HepG2 (cell line): Measurements from ENCODE around the gene TLX3. TPM values are rescaled to one million over a fixed set of nuclear protein-coding genes. Genes with fewer than 3 reads are reported as not detected.

ENCODE experiments used
- ATAC-seq: fragments of 200-7000 bp; cut with Tn5 transposase; 3 replicates; pipeline ENCODE4 v1.9.1; 2020; ENCODE audit warnings: mild to moderate bottlenecking, moderate library complexity
- BruUV-seq: library from RNA; stranded (reverse); fragments of 400-500 nt; replicated peaks from 2 replicates; lab custom pipeline; 2021; lab: Mats Ljungman, UMichigan
- CTCF ChIA-PET: fragments of 300-600 bp; formaldehyde crosslinking; extraction: SDS; loops from one replicate; lab custom pipeline; 2021; ENCODE audit warnings: low total read pairs, inconsistent platforms, low intra/inter-chr PET ratio; lab: Yijun Ruan, JAX
- POLR2A ChIA-PET: fragments of 350-600 bp; sonication (Branson Sonifier 250); formaldehyde crosslinking; loops from one replicate; lab custom pipeline; 2020; ENCODE audit warnings: antibody characterized with exemption, inconsistent platforms; lab: Yijun Ruan, JAX
- DNase-seq: peaks from one replicate; pipeline ENCODE4 v3.0.0-alpha.2; 2015; ENCODE audit warnings: low spot score
- FAIRE-seq: peaks from 3 replicates; lab custom pipeline; 2011; peaks lifted over from hg19 to GRCh38; lab: Jason Lieb, UNC
- H2AFZ ChIP-seq: one replicate; pipeline ENCODE4 v1.6.1; 2011; ENCODE audit warnings: low read length, inconsistent platforms
- H3K27ac ChIP-seq: fragments of 300-600 bp; 3 replicates; pipeline ENCODE4 v1.8.0; 2011; ENCODE audit warnings: mixed run types, mild to moderate bottlenecking, mixed read lengths, low read length, inconsistent platforms; ENCODE audit not compliant: insufficient read depth; ENCODE audit errors: extremely low read length
- H3K27me3 ChIP-seq, 2 experiments: fragments of 200-600 bp in 1 of 2; 2 replicates in 1 of 2; 3 replicates in 1 of 2; pipeline versions ENCODE4 v1.6.0 to v1.8.0; 2011; ENCODE audit warnings: low read length in 2 of 2, mild to moderate bottlenecking in 2 of 2, moderate library complexity in 2 of 2, inconsistent platforms in 1 of 2; ENCODE audit not compliant: insufficient read depth in 2 of 2, control insufficient read depth in 1 of 2
- H3K36me3 ChIP-seq, 2 experiments: fragments of 200-600 bp in 1 of 2; replicated peaks in 1 of 2; 2 replicates in 1 of 2; 3 replicates in 1 of 2; pipeline versions ENCODE4 v1.5.1 to v1.8.0; 2011; ENCODE audit warnings: low read length in 2 of 2, inconsistent platforms in 1 of 2; ENCODE audit not compliant: insufficient read depth in 2 of 2, control insufficient read depth in 1 of 2
- H3K4me1 ChIP-seq: 2 replicates; pipeline ENCODE4 v1.5.1; 2012; ENCODE audit warnings: low read length, inconsistent platforms; ENCODE audit not compliant: insufficient read depth
- H3K4me2 ChIP-seq: 2 replicates; pipeline ENCODE4 v1.6.0; 2011; ENCODE audit warnings: low read depth, low read length, inconsistent platforms
- H3K4me3 ChIP-seq, 3 experiments: fragments of 200-600 bp in 1 of 3; sonication (generic), shearing (Covaris generic) in 1 of 3; replicated peaks in 1 of 3; 2 replicates each; pipeline ENCODE4 v1.5.1; 2011 to 2016; ENCODE audit warnings: low read length in 3 of 3, inconsistent platforms in 2 of 3, low read depth in 2 of 3, mild to moderate bottlenecking in 2 of 3, control low read depth in 1 of 3, mixed read lengths in 1 of 3; ENCODE audit not compliant: insufficient read depth in 1 of 3
- H3K79me2 ChIP-seq: one replicate; pipeline ENCODE4 v1.6.1; 2011; ENCODE audit warnings: low read length, inconsistent platforms; ENCODE audit not compliant: insufficient read depth
- H3K9ac ChIP-seq: 2 replicates; pipeline ENCODE4 v1.6.0; 2011; ENCODE audit warnings: mild to moderate bottlenecking, low read depth, low read length, inconsistent platforms; ENCODE audit not compliant: insufficient read depth
- H3K9me3 ChIP-seq: 2 replicates; pipeline ENCODE4 v1.5.1; 2012; ENCODE audit warnings: mild to moderate bottlenecking, low read length
- H4K20me1 ChIP-seq: 2 replicates; pipeline ENCODE4 v1.6.0; 2011; ENCODE audit warnings: inconsistent platforms, mild to moderate bottlenecking, low read length, moderate library complexity; ENCODE audit not compliant: insufficient read depth
- CREB1 ChIP-seq, 2 experiments: fragments of 450-650 bp in 1 of 2; IDR thresholded peaks; 2 replicates each; pipeline ENCODE4 v1.6.1; 2016 to 2017; ENCODE audit warnings: control low read depth in 1 of 2, mild to moderate bottlenecking in 1 of 2, missing compliant biosample characterization in 1 of 2, missing genetic modification characterization in 1 of 2
- DR1 ChIP-seq: sonication (generic); formaldehyde crosslinking; IDR thresholded peaks from 2 replicates; pipeline ENCODE4 v1.8.0; 2021; ENCODE audit warnings: mild to moderate bottlenecking, missing genetic modification reagents, inconsistent platforms
- FOSL1 ChIP-seq: sonication (generic); formaldehyde crosslinking; IDR thresholded peaks from 2 replicates; pipeline ENCODE4 v1.9.0; 2021; ENCODE audit warnings: missing genetic modification reagents, borderline replicate concordance
- REPIN1 ChIP-seq: sonication (generic); formaldehyde crosslinking; IDR thresholded peaks from 2 replicates; pipeline ENCODE4 v1.8.0; 2022; ENCODE audit warnings: missing genetic modification reagents, low read depth, mild to moderate bottlenecking, borderline replicate concordance
- SATB2 ChIP-seq: sonication (generic); formaldehyde crosslinking; IDR thresholded peaks from 2 replicates; pipeline ENCODE4 v1.5.0; 2020; ENCODE audit warnings: missing genetic modification reagents
- SIX1 ChIP-seq: sonication (generic); formaldehyde crosslinking; IDR thresholded peaks from 2 replicates; pipeline ENCODE4 v1.4.0; 2020; ENCODE audit warnings: missing genetic modification reagents, borderline replicate concordance
- ZMAT3 ChIP-seq: sonication (generic); formaldehyde crosslinking; conservative IDR thresholded peaks from 2 replicates; pipeline ENCODE4 v1.7.0; 2021; ENCODE audit warnings: missing genetic modification reagents
- ZNF547 ChIP-seq: sonication (generic); formaldehyde crosslinking; IDR thresholded peaks from 2 replicates; pipeline ENCODE4 v1.5.1; 2020; ENCODE audit warnings: mild to moderate bottlenecking, missing genetic modification reagents
- ZNF672 ChIP-seq: sonication (generic); formaldehyde crosslinking; IDR thresholded peaks from 2 replicates; pipeline ENCODE4 v1.8.1; 2022; ENCODE audit warnings: missing genetic modification reagents
- ZNF816 ChIP-seq: sonication (generic); formaldehyde crosslinking; IDR thresholded peaks from 2 replicates; pipeline ENCODE4 v1.8.0; 2022; ENCODE audit warnings: missing genetic modification reagents, mild to moderate bottlenecking, borderline replicate concordance
- ZSCAN29 ChIP-seq: sonication (generic); formaldehyde crosslinking; conservative IDR thresholded peaks from 2 replicates; pipeline ENCODE4 v1.4.0; 2020; ENCODE audit warnings: mild to moderate bottlenecking, missing genetic modification reagents
- WGBS: methylation state at CpG from one replicate; pipeline ENCODE4 v1.1.6; 2017; ENCODE audit warnings: low lambda C conversion rate; 5-methylcytosine and 5-hydroxymethylcytosine counted together
- in situ Hi-C: cut with HindIII; loops from 2 replicates; pipeline ENCODE4 v1.10.0; 2017; ENCODE audit warnings: low pct_unique_long_range_greater_than_20kb; ENCODE audit not compliant: extremely low pct_ligation_motif_present
- intact Hi-C: fragments of 100-400 bp; cut with micrococcal nuclease; formaldehyde crosslinking; loops from one replicate; pipeline ENCODE4 v1.10.0; 2022; ENCODE audit not compliant: unreplicated experiment
- polyA plus RNA-seq, 8 experiments: library from polyadenylated mRNA; depleted of rRNA in 3 of 8; stranded (reverse) in 7 of 8; unstranded in 1 of 8; fragments of >200 nt; fragmentation: Illumina TruSeq in 4 of 8; extraction: Trizol in 4 of 8; gene quantifications; 2 replicates each; pipeline versions ENCODE4 v1.2.1 to v1.2.3, GENCODE V29; 2011 to 2016; ENCODE audit warnings: low read depth in 4 of 8, missing spikeins in 1 of 8, mixed read lengths in 1 of 8; ENCODE audit not compliant: insufficient read depth in 1 of 8
- total RNA-seq, 5 experiments: library from RNA; depleted of rRNA; stranded (reverse); fragments of >200 nt; fragmentation: Illumina TruSeq; extraction: Trizol; gene quantifications; 2 replicates each; pipeline ENCODE4 v1.2.3, GENCODE V29; 2016; ENCODE audit warnings: low read depth in 1 of 5
- TF ChIP-seq, protein P1 (sequence below): sonication (generic); formaldehyde crosslinking; IDR thresholded peaks from 2 replicates; pipeline ENCODE4 v1.4.0; 2020; ENCODE audit warnings: missing genetic modification reagents, borderline replicate concordance
- TF ChIP-seq, protein P2 (sequence below): sonication (generic); formaldehyde crosslinking; conservative IDR thresholded peaks from 2 replicates; pipeline ENCODE4 v1.4.0; 2020; ENCODE audit warnings: missing genetic modification reagents
- TF ChIP-seq, protein P3 (sequence below): sonication (generic); formaldehyde crosslinking; IDR thresholded peaks from 2 replicates; pipeline ENCODE4 v1.4.0; 2020; ENCODE audit warnings: mild to moderate bottlenecking, low read depth, missing genetic modification reagents
- TF ChIP-seq, protein P4 (sequence below): sonication (generic); formaldehyde crosslinking; IDR thresholded peaks from 2 replicates; pipeline ENCODE4 v1.5.0; 2020; ENCODE audit warnings: missing genetic modification reagents

The TLX3 gene
- total and polyA plus RNA-seq, 2 of the 13 experiments (the other 11 are each of a cell fraction or from before 2014, with no cell fraction given) = not detected

DNA sequence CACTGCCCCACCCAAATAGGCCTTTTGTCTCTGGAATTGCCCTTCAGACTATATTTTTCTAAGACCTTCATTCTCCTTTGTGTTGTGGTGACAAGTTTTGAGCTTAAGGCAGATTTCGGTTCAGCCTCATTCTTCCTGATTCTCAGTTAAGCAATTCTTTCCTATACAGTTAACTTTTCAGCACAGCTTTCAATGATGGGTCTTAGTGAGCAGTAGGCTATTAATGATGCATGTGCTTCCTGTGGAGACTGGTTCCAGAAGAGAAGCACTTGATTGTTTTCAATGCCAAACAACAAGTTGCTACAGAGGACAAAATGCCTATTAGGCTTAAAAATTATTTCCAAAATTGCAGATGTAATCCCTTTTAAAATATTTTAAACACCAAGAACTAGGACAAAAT lies 47.7 kb upstream of the TLX3 start (continued):
- no peak for TF ChIP-seq SATB2 (CRISPR knock-in tag)
- TF ChIP-seq, protein P1, sequence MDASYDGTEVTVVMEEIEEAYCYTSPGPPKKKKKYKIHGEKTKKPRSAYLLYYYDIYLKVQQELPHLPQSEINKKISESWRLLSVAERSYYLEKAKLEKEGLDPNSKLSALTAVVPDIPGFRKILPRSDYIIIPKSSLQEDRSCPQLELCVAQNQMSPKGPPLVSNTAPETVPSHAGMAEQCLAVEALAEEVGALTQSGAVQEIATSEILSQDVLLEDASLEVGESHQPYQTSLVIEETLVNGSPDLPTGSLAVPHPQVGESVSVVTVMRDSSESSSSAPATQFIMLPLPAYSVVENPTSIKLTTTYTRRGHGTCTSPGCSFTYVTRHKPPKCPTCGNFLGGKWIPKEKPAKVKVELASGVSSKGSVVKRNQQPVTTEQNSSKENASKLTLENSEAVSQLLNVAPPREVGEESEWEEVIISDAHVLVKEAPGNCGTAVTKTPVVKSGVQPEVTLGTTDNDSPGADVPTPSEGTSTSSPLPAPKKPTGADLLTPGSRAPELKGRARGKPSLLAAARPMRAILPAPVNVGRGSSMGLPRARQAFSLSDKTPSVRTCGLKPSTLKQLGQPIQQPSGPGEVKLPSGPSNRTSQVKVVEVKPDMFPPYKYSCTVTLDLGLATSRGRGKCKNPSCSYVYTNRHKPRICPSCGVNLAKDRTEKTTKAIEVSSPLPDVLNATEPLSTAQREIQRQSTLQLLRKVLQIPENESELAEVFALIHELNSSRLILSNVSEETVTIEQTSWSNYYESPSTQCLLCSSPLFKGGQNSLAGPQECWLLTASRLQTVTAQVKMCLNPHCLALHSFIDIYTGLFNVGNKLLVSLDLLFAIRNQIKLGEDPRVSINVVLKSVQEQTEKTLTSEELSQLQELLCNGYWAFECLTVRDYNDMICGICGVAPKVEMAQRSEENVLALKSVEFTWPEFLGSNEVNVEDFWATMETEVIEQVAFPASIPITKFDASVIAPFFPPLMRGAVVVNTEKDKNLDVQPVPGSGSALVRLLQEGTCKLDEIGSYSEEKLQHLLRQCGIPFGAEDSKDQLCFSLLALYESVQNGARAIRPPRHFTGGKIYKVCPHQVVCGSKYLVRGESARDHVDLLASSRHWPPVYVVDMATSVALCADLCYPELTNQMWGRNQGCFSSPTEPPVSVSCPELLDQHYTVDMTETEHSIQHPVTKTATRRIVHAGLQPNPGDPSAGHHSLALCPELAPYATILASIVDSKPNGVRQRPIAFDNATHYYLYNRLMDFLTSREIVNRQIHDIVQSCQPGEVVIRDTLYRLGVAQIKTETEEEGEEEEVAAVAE = no peak
- no peak for TF ChIP-seq ZNF816 (CRISPR knock-in tag)

DNA sequence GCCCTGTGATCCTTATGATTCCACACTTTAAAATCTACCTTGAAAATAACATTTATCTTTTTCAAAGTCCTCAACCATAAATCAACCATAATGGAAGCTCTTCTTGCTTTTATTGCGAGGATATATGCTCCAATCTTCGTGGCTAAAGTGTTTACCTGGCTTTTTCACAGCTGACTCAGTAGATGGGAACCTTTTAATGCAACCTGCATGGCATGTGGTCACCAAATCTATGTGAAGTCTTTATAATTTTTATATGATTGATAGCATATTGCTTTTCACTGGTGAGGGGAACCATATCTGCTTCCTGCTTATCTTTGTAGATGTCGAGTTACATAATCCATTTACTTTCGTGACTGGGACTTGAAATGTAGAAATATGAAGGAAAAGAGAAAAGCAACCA lies 47.1 kb upstream of the TLX3 start:
- ATAC-seq (no peak), DNase-seq (no peak), FAIRE-seq (no peak)
- Histone ChIP-seq H3K4me1 (no peaks in the 10 kb centered on the region), H3K9ac (no peak overlapping the region), H3K4me2 (no peak overlapping the region), H4K20me1 (no peaks in the 10 kb centered on the region), H3K27me3 (no peaks in the 10 kb centered on the region), H3K27ac (no peak overlapping the region), H3K79me2 (no peaks in the 10 kb centered on the region), H3K36me3 (no peaks in the 10 kb centered on the region), H2AFZ (no peak overlapping the region), H3K9me3 (no peaks in the 10 kb centered on the region), H3K4me3 (no peak overlapping the region)
- in situ Hi-C loops = no loop called here
- intact Hi-C loops = no loop called here
- ChIA-PET CTCF (no interaction called here), POLR2A (no interaction called here)
- WGBS = 3% methylated on average over 4 of the region's 4 CpGs
- BruUV-seq = no TSS peak
- no peak for TF ChIP-seq ZMAT3 (CRISPR knock-in tag)
- no peak for TF ChIP-seq CREB1 (IDR thresholded peaks at IDR 0.05)
- no peak for TF ChIP-seq CREB1 (CRISPR knock-in tag; IDR thresholded peaks at IDR 0.05)
- no peak for TF ChIP-seq REPIN1
- no peak for TF ChIP-seq FOSL1 (CRISPR knock-in tag)
- TF ChIP-seq ZNF547 (CRISPR knock-in tag) = no peak
- no peak for TF ChIP-seq ZNF672 (CRISPR knock-in tag)
- TF ChIP-seq, protein P2, sequence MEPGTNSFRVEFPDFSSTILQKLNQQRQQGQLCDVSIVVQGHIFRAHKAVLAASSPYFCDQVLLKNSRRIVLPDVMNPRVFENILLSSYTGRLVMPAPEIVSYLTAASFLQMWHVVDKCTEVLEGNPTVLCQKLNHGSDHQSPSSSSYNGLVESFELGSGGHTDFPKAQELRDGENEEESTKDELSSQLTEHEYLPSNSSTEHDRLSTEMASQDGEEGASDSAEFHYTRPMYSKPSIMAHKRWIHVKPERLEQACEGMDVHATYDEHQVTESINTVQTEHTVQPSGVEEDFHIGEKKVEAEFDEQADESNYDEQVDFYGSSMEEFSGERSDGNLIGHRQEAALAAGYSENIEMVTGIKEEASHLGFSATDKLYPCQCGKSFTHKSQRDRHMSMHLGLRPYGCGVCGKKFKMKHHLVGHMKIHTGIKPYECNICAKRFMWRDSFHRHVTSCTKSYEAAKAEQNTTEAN (CRISPR knock-in tag) = no peak
- no peak for TF ChIP-seq DR1
- TF ChIP-seq ZSCAN29 (CRISPR knock-in tag) = no peak
- TF ChIP-seq, protein P3, sequence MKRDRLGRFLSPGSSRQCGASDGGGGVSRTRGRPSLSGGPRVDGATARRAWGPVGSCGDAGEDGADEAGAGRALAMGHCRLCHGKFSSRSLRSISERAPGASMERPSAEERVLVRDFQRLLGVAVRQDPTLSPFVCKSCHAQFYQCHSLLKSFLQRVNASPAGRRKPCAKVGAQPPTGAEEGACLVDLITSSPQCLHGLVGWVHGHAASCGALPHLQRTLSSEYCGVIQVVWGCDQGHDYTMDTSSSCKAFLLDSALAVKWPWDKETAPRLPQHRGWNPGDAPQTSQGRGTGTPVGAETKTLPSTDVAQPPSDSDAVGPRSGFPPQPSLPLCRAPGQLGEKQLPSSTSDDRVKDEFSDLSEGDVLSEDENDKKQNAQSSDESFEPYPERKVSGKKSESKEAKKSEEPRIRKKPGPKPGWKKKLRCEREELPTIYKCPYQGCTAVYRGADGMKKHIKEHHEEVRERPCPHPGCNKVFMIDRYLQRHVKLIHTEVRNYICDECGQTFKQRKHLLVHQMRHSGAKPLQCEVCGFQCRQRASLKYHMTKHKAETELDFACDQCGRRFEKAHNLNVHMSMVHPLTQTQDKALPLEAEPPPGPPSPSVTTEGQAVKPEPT (CRISPR knock-in tag) = no peak
- no peak for TF ChIP-seq SIX1 (CRISPR knock-in tag)
- TF ChIP-seq, protein P4, sequence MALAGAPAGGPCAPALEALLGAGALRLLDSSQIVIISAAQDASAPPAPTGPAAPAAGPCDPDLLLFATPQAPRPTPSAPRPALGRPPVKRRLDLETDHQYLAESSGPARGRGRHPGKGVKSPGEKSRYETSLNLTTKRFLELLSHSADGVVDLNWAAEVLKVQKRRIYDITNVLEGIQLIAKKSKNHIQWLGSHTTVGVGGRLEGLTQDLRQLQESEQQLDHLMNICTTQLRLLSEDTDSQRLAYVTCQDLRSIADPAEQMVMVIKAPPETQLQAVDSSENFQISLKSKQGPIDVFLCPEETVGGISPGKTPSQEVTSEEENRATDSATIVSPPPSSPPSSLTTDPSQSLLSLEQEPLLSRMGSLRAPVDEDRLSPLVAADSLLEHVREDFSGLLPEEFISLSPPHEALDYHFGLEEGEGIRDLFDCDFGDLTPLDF = no peak
